Effector CD4-positive, alpha-beta T cell (primary cell): ENCODE results near the gene PROM2. TPM values are rescaled to one million over a fixed set of nuclear protein-coding genes. Genes with fewer than 3 reads are reported as not detected.
"Not testable (repeated sequence)": the region's sequence is repeated elsewhere in the genome, so short reads cannot be mapped to it uniquely, and the experiment has no call there.

Experiments used
- DNase-seq: peaks from one replicate; pipeline ENCODE4 v3.0.0-alpha.2; 2020
- total RNA-seq: gene quantifications from one replicate; lab custom pipeline; 2026; lab: John Stamatoyannopoulos, UW

The PROM2 gene, protein sequence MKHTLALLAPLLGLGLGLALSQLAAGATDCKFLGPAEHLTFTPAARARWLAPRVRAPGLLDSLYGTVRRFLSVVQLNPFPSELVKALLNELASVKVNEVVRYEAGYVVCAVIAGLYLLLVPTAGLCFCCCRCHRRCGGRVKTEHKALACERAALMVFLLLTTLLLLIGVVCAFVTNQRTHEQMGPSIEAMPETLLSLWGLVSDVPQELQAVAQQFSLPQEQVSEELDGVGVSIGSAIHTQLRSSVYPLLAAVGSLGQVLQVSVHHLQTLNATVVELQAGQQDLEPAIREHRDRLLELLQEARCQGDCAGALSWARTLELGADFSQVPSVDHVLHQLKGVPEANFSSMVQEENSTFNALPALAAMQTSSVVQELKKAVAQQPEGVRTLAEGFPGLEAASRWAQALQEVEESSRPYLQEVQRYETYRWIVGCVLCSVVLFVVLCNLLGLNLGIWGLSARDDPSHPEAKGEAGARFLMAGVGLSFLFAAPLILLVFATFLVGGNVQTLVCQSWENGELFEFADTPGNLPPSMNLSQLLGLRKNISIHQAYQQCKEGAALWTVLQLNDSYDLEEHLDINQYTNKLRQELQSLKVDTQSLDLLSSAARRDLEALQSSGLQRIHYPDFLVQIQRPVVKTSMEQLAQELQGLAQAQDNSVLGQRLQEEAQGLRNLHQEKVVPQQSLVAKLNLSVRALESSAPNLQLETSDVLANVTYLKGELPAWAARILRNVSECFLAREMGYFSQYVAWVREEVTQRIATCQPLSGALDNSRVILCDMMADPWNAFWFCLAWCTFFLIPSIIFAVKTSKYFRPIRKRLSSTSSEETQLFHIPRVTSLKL
- not detected for total RNA-seq

DNA sequence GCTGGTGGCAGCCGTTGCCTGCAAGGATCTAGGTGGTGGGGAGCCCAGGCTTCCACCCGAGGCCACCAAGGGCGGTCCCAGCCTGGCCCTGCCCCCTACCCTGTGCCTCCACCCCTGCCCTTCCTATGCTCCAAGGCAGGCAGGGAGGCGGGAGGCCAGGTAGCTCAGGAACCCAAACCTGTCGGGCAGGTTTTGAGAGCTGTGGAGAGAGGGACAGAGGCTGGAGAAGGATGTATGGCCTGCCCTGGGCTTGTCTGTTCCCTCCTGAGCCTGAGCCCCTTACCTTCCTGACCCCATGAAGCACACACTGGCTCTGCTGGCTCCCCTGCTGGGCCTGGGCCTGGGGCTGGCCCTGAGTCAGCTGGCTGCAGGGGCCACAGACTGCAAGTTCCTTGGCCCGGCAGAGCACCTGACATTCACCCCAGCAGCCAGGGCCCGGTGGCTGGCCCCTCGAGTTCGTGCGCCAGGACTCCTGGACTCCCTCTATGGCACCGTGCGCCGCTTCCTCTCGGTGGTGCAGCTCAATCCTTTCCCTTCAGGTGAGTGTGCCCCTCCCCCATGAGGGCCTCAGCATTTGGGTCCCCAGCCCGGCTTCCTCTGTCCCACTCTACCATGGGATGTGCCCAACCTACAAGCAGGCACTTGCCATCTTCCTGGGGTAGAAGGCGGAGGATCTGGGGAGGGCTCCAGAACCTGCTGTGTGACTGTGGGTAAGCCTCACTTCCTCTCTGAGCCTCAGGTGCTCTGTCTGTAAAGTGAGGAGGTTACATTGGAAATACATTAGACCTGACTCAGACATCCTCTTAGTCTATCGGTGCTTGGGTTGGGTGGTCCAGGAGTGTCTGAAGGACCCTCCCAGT is at the start of gene PROM2:
PROM2 (plus strand) TSS at position 159 of the 860 bp plus-strand sequence; CDS start at position 296, 137 bp downstream.
- DNase-seq, result no peak

DNA sequence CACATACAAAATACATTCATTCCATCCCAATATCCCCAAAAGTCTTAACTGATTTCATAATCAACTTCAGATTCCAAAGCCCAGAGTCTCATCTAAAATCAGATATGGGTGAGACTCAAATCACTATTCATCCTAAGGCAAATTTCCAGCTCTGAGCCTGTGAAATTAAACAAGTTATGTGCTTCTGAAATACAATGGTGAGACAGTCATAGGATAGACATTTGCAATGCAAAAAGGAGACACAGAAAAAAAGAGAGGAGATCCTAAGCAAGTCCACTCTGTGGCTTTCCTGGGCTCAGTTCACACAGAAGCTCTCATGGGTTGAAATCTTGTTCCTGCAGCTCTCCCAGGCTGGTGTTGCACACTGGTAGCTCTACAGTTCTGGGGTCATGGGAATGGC is 48.6 kb upstream of the PROM2 start:
- DNase-seq, result no peak

DNA sequence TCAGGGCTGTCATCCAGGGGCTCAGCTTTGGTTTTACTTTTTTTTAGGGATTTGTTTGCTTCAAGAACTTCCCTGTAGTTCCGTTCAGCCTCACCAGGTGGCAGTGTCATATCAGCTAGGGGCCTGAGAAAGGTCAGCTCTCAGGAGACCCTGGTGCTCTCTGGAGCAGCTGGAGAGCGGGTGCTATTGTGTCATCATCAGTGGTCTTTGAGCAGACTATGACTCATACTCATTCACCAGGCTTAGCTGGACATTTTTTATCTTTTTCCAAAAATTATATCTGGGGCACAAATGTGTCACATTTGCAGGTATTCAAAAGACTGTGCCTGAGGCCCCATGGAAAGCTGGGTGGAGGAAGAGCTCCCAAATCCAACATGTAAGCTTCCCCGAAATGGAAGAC is 42.5 kb upstream of the PROM2 start:
- no peak for DNase-seq

DNA sequence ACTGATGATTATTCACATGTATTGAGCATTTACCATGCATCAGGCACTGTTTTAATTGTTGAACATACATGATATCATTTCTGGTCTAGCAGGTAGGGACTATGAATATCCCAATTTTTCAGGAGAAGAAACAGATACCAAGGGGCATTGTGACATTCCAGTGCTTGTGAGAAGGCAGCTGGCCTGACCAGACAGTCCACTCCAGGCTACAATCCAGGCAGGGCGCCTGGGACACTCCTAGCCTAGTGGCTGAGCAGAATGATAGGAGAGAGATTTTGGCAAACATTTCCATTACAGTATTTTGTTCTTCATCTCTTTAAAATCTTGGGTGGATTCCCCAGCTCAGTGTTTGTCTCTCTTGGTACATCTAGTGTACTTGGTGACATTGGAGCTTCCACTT is 42.0 kb upstream of the PROM2 start:
- no peak for DNase-seq

DNA sequence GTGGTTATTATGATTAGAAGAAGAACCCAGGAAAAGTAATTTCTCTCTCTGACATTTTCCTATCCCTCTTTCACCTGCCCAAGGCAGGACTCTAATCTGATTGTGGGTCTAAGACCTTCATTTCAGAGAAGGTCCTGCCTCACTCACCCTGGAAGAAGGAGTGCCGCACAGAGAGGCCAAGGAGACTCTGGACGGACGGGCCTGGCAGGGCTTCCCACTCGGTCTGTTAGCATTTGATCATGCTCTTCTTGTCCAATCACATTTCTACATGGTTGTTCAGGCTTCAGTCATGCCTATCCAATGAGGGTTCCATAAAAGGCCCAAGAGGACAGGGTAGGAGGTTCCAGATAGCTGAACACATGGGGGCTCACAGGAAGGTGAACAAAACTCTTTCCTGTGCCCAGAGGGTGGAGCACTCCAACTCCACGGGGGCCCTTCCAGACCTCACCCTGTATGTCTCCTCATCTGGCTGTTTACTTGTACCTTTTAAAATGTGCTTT is 39.9 kb upstream of the PROM2 start:
- DNase-seq, result no peak

DNA sequence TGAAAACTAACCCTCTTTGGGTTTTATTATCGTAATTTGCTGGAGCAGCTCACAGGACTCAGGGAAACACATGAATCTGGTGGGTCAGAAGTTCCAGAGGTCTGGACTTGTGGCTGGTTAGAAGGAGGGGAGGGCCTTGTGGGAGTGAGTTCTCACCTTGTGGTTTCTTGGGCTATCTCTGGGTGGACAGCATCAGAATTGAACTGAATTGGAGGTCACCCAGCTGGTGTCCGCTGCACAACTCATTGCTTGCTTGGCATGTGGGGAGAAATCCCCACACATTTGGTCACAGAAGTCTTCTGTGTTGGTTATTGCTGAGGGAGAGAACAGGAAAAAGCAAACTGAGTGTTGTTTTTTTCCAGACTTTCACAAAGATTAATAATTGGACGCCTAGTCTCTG is 39.4 kb upstream of the PROM2 start:
- DNase-seq, result no peak

DNA sequence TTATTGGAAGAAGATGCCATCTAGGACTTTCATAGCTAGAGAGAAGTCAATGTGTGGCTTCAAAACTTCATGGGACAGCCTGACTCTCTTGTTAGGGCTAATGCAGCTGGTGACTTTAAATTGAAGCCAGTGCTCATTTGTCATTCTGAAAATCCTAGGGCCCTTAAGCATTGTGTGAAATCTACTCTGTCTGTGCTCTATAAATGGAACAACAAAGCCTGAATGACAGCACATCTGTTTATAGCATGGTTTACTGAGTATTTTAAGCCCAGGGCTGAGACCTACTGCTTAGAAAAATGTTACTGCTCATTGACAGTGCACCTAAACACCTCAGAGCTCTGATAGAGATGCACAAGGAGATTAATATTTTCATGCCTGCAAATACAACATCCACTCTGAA is 36.1 kb upstream of the PROM2 start:
- DNase-seq, result no peak

DNA sequence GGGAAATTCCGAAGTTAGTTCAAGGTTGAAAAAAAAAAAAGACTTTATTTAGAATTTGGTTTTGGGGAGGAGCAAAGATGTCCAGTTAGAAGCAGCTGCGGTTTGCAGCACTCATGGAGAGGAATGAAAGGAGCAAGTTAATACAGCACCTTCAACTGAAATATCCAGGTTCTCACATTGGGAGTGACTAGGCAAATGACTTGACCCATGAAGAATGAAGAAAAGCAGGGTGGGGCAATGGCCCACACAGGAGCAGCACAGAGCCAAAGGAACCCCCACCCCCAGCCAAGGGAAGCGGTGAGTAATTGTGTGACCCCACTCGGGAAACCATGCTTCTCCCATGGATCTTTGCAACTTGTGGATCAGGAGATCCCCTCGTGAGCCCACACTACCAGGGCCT is 34.2 kb upstream of the PROM2 start:
- DNase-seq, result no peak

DNA sequence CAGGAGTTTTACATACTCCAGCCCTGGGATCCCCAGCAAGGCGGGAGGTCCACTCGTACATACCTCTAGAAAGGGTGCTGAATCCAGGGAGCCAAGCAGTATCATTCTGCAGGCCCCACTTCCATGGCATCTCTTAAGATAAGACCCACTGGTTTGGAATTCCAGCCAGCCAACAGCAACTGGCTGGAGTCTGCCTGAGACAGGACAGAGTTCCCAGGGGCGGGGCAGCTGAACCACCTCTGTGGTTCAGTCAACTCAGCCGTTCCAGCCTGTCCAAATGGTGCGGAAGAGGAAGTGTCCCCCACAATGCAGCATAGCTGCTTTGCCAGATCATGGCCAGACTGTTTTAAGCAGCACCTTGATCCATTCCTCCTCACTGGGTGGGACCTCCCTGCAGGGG is 33.7 kb upstream of the PROM2 start:
- no peak for DNase-seq

DNA sequence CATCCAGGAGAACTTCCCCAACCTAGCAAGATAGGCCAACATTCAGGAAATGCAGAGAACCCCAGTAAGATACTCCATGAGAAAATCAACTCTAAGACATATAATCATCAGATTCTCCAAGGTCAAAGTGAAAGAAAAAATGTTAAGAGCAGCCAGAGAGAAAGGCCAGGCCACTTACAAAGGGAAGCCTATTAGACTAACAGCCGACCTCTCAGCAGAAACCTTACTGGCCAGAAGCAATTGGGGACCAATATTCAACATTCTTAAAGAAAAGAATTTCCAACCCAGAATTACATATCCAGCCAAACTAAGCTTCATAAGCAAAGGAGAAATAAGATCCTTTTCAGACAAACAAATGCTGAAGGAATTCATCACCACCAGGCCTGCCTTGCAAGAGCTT is 32.2 kb upstream of the PROM2 start:
- not testable (repeated sequence) for DNase-seq

DNA sequence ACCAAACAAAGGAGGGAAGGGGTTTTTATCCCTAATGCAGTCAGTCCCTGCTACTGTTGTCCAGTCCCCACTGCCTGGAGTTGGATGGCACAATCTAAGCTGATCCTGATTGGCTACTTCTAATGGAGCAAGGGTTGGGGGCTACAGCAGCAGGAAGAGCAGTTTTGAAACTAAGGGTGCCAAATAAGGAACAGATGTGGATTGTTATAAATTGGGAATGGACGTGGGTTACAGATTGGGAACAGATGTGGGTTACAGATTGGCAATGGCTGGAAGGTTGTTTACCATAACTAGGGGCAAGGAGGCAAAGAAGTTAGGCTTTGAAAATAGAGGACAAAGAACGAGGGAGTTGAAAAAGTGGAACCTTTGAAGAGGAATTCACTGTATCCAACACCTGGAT is 16.0 kb upstream of the PROM2 start:
- no peak for DNase-seq

DNA sequence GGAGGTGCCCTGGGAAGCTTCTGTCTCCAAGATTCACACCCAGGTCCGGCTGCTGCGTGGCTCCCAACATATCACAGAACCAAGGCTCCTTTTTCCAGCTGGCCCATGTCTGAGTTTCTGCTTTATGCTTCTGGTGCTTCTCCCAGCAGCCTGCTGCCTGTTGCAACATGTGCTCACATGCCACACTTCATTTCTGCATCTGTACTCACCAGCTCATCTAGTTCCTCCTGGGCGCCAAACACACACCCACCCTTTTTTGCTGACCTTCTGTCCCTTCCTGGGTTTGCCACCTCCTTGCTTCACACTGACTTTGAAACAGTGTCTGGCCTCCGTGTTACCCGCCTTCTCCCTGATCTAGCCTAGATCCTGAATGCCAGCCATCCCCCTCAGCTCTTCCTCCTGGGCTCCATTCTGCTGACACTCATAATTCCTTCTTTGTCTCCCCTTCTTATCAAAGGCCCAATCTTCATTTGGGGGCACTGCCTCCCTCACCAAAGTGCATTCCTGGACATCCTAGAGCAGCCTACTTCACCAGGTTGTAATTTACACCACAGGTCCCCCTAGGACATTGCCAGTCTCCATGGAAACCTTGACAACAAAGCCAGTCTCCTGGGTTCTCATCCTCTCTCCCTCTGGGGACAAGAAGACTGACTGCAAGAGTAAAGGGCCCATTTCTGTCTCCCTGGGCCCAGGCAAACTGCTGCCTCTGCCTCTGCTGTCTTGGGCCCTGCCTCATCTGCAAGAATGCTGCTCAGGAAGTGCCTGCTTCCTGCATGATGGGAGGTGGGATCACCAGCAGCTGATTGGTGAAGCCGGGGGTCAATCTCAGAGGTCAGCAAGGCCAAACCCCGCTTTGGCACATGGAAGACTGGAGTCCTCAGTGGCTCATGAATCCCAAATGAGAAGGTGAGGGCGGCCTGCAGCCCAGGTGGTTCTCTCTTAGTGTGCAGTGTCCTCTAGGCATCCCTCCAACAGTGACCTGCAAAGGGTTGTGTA is 13.9 kb upstream of the PROM2 start:
- DNase-seq, result no peak

DNA sequence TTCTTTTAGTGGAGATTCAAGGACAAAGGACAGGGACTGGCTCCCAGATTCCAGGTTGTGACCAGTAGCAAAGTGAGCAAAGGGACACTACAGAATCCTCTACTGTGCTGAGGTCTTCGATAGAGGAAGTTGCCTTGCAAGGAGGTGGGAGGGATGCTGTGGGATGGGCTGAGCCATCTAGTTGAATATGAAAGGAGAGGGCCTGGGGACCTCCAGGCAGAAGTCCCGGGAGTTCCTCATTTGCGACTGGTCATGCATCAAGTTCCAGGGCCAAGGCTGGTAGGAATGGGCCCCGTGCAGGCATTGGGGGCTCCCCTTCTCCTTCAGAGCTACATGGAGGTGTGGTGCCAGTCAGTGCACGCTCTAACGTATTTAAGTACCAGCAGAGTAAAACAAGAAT is 12.6 kb upstream of the PROM2 start:
- no peak for DNase-seq

DNA sequence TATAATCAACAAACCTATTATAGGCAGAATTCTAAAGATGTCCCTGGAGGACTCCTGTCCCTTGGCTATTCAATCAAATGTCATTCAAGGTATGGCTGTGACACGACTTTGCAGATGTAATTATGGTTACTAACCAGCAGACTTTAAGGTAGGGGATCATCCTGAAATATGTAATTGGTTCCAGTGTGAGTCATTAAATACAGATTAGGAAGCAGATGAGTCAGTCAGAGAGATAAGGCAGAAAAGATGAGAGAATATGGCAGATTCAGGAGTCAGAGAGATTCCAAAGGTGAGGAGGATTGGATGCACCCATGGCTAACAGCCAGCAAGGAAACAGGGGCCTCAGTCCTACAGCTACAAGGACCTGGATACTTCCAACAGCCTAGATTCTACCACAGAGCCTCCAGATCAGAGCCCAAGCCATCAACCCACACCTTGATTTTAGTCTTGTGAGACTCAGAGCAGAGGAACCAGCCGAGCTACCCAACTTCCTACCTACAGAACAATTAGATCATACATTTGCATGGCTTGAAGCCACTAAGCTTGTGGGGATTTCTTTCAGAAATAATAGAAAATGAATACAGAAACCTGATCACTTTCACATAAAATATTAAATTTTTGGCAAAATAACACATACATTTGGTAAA is 11.2 kb upstream of the PROM2 start:
- no peak for DNase-seq

DNA sequence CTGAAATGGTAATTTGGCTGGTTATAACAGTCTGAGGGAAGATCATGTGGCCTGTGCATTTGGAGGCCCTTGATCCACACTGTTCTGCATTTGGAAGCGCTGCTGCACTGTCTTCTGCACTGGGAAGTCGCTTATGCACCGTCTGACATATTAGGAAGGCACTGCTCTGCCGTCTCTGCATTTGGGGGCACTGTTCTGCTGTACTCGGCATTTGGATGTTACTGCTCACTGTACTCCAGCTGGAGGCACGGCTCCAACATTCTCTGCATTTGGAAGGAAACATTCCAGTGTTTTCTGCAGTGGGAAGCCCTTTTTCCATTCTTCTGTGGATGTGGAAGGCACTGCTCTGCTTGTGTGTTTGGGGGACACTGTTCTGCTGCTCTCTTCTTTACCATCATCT is 9.6 kb upstream of the PROM2 start:
- no peak for DNase-seq

DNA sequence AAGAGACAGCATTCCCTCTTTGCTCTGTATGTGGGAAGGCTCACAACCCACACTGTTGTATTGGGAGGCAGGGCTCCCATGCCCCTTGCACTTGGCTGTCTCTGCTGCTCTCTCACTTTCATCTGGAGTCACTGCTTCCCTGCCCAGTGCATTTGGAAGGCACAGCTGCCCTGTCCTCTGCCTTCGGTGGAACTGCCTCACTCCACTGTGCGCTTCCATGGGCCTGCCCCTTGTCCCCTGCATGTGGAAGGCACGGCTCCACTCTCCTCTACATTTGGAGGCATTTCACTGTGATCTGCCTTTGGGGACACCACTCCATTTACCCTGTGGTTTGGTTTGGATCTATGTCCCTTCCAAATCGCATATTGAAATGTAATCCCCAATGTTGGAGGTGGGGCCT is 9.1 kb upstream of the PROM2 start:
- no peak for DNase-seq

DNA sequence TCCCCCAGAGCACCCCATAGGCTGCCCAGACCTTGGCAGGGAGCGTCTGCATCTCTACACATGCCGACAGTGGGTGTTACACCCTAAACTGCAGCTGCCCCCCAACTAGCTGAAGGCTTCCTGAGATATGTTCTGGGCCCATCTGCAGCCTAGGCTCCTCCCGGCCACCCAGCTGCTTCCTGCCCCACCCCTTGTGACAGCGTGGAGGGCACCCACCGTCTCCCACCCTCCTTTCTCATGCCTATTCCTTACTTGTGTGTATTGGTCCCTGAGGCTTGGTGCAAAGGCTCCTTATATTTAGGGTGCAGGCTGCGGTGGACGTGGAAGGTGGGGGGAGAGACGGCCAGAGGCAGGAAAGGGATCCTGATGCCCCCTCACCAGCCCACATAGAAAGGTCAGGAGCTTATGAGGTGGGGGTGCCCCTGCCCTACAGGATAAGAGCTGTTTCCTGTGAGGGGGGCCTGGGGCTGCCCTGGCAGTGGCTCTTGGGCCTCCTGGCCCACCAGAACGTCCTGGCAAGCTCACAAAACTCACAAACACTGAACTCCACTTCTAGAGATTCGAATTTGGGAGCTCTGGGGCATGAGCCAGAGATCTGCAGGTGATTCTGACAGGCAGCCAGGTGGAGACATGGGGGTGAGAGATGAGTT is 7.3 kb upstream of the PROM2 start:
- DNase-seq, result no peak

DNA sequence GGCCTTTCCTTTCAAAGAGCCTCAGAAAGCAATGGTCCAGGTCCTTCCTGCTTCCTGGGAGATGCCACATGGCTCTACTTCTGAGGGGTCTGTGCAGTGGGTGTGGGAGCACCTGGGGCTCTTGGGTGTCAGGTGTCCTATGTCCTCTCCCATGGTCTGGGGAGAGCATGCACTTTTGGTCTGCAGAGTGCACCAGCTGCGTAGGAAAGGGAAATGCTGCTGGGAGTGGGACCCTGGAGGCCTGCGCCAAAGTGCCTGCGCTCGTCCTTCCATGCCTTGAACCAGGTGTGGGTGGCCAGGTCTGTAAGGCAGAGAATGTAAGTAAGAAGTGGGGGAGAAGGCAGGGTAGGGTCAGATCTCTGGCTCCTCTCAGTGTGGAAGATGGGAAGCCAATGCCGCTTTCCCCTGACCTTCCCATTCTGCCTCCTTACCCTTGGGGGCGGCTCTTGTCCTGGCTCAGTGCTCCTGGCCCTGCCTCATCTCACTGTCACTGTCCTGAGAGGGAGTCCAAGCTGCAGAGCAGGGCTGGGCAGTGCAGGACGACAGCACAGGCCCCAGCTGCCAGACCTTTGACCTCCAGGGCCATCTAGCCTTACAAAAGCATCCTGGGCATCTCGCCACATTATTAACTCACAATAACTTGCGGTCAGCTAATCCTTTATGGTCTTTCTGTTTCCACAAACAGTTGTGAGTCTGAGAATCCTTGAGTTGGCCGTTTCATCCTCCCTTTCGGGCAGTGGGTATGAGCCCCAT is 6.6 kb upstream of the PROM2 start:
- DNase-seq, result no peak

DNA sequence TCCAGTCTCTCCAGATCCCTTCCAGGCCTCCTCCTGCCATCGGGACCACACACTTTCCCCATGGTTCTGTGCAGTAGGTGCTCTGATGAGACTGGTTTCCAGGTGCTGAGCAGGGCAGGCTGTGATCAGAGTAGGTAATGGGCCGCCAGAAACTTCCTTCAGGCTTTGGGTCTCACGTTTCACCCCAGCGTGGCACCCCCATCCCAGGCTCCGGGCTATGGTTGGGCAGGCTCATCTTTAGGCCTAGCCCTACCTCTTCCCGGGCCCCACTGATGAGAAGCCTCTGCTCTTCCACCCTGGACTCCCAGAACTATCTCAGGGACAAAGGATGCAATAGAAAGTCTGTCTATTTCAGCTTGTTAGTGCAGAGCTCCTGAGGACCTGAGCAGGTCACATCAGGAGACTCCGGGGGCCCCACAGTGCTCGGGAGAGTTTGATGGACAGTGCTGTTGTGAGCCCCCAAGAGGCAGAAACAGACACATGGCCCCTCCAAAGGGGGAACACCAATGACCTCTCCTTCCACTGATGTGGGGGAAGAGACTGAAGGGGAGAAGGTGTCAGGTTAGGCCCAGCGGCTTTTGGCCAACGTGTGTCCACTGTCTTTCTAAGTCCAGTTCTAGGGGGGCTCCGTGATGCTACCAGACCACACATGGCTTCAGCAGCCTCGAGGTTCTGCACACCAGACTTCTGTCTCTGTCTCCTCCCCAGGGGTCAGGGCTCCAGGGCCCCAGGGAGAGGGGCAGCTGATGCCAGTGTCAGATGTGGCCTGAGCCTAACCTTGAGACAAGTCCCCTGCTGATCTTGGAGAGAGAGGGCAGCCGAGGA is 5.8 kb upstream of the PROM2 start:
- DNase-seq, result no peak
